Stimulated activated CD8-positive, alpha-beta memory T cell treated with anti-CD3 and anti-CD28 coated beads, Interleukin-4, amount 100 ng/mL, for 24 hours (primary cell): ENCODE data around the gene SKA1.
"Not testable (repeated sequence)": the region's sequence is repeated elsewhere in the genome, so short reads cannot be mapped to it uniquely, and the experiment has no call there.

Experiments used
- DNase-seq: peaks from one replicate; pipeline ENCODE4 v3.0.0-alpha.2; 2020; ENCODE audit warnings: low read depth

SKA1 gene

GRCh38 chr18:50429207-50429948, 54.5 kb downstream of the SKA1 start:
- no peak for DNase-seq

DNA sequence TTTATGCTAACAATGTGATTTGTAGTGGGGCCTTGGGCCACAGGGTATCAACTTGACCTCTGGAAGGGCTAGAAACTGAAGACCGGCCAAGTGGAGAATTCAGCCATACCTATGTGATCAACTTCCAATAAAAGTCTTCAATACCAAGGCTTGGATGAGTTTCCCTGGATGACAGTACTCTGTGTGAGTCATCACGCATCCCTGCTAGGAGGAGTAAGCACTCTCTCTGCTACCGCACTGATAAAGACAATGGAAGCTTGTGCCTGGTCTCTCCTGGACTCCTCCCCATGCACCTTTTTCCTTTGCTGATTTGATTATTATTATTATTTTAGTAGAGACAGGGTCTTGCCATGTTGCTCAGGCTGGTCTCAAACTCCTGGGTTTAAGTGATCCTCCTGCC, 58.1 kb downstream of the SKA1 start:
- no peak for DNase-seq

DNA sequence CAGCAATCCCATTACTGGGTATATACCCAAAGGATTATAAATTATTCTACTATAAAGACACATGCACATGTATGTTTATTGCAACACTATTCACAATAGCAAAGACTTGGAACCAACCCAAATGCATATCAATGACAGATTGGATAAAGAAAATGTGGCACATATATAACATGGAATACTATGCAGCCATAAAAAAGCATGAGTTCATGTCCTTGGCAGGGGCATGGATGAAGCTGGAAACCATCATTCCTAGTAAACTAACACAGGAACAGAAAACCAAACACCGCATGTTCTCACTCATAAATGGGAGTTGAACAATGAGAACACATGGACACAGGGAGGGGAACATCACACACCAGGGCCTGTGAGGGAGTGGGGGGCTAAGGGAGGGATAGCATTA, 61.9 kb downstream of the SKA1 start:
- not testable (repeated sequence) for DNase-seq

- DNase-seq, result no peak
These were observed 64.7 kb downstream of the SKA1 start for GRCh38 chr18:50439460-50440015.

- no peak for DNase-seq
These were observed 66.2 kb downstream of the SKA1 start for GRCh38 chr18:50441016-50441415.

GRCh38 chr18:50441501-50441900, 66.7 kb downstream of the SKA1 start:
- DNase-seq, result no peak
